GM12873 (cell line): Measurements from ENCODE around the gene CRTC1.

ENCODE experiments used
- TF ChIP-seq, protein P1 (sequence below): IDR thresholded peaks from 2 replicates; pipeline ENCODE4 v1.5.1; 2012; ENCODE audit warnings: low read depth, mild to moderate bottlenecking, moderate library complexity, low read length, control low read depth; ENCODE audit not compliant: insufficient read depth; ENCODE audit errors: missing control alignments

Gene CRTC1

GRCh38 chr19:18667531-18668251 lies 15.8 kb upstream of the CRTC1 start:
- TF ChIP-seq, protein P1, sequence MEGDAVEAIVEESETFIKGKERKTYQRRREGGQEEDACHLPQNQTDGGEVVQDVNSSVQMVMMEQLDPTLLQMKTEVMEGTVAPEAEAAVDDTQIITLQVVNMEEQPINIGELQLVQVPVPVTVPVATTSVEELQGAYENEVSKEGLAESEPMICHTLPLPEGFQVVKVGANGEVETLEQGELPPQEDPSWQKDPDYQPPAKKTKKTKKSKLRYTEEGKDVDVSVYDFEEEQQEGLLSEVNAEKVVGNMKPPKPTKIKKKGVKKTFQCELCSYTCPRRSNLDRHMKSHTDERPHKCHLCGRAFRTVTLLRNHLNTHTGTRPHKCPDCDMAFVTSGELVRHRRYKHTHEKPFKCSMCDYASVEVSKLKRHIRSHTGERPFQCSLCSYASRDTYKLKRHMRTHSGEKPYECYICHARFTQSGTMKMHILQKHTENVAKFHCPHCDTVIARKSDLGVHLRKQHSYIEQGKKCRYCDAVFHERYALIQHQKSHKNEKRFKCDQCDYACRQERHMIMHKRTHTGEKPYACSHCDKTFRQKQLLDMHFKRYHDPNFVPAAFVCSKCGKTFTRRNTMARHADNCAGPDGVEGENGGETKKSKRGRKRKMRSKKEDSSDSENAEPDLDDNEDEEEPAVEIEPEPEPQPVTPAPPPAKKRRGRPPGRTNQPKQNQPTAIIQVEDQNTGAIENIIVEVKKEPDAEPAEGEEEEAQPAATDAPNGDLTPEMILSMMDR, result no peak

DNA sequence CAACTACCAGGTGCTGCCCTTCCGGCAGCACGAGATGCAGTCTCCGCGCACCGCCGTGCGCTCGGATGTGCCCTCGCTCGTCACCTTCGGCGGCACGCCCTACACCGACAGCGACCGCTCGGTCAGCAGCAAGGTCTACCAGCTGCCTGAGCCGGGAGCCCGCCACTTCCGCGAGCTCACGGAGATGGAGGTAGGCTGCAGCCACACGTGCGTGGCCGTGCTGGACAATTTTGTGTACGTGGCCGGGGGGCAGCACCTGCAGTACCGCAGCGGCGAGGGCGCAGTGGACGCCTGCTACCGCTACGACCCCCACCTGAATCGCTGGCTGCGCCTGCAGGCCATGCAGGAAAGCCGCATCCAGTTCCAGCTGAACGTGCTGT lies 15.2 kb upstream of the CRTC1 start:
- TF ChIP-seq, protein P1, result no peak

GRCh38 chr19:18668744-18669523 lies 14.5 kb upstream of the CRTC1 start:
- TF ChIP-seq, protein P1, result no peak

DNA sequence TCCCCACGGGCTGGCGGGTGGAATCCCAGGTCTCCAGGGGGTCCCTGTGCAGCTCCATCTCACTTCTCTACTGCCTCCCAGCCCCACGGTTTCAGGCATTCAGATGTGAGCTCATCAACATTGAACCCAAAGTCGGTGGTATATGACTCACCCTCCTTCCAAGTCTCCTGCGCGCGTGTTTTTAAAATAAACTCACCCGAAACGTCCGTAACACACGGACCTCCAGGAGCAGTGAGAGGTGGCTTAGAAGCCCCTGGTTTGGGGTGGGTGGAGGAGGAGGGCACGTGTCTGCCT lies 14.0 kb upstream of the CRTC1 start:
- TF ChIP-seq, protein P1, result no peak

GRCh38 chr19:18669883-18670282 lies 13.6 kb upstream of the CRTC1 start:
- TF ChIP-seq, protein P1, result no peak

GRCh38 chr19:18670312-18670711 lies 13.2 kb upstream of the CRTC1 start:
- TF ChIP-seq, protein P1, result no peak

GRCh38 chr19:18671303-18672043 lies 12.0 kb upstream of the CRTC1 start:
- TF ChIP-seq, protein P1, result no peak
